T-helper 22 cell (primary cell): ENCODE data around the gene SEC14L2.

Source experiments
- DNase-seq: peaks from one replicate; pipeline ENCODE4 v3.0.0-alpha.2; 2020; ENCODE audit warnings: low read depth

The SEC14L2 gene

DNA sequence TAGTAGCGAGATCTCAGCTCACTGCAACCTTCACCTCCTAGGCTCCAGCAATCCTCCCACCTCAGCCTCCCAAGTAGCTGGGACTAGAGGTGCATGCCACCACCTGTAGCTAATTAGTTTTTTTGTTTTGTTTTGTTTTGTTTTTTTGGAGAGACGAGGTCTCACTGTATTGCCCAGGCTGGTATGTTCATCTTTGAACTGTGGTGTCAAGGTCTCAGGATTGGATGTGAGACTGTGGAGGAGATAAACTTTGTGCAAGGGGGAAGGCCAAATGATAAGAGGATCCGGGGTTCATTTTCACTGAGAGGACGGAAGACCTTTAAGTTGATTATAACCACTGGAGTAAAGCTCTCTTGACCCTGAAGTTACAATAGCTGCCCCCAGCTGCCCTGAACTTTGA, 8.9 kb downstream of the SEC14L2 start:
- no peak for DNase-seq

DNA sequence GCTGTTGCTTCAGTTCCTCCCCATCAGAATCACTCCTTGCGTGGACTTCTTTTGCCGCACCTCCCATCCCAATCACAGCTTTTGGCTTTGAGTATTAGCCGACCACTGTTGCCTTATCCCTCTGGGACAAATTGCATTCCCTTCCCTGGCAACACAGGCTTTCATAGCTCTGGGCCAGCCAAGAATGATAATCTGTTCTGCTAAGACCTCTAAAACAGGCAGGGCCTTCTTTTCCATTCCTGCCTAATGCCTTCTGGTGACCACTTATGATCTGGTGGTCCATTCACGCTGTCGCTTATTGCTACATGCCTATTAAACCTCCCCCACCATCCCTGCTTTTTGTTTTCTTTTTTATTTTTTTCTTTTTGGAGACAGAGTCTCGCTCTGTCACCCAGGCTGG, 9.6 kb downstream of the SEC14L2 start:
- DNase-seq: no peak

DNA sequence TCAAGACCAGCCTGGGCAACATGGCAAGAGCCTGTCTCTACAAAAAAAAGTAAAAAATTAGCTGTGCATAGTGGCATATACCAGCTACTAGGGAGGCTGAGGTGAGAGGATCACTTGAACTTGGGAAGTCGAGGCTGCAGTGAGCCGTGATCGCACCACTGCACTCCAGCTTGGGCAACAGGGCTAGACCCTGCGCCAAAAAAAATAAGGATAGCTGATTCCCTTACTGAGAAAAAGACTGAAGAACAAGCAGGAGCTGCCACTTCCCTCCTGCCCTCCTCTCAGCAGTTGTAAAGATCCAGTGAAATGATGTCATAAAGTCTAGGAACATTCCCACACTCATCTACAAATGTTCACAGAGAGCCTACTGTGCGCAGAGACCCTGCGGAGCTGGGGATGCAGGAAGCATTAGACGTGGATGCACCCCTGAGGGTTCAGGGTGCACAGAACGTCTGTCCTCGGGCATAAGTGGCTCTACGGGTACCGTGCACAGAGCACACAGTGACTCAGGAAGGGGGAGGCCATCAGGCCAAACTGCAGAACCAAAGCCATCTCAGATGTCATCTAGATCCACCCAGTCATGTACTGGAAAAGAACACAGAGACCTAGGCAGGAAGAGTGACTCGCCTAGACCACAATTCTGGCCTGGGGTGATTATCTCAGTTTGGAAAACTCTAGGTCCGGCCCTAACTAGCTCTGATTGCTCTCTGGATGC, 11.7 kb downstream of the SEC14L2 start:
- no peak for DNase-seq

DNA sequence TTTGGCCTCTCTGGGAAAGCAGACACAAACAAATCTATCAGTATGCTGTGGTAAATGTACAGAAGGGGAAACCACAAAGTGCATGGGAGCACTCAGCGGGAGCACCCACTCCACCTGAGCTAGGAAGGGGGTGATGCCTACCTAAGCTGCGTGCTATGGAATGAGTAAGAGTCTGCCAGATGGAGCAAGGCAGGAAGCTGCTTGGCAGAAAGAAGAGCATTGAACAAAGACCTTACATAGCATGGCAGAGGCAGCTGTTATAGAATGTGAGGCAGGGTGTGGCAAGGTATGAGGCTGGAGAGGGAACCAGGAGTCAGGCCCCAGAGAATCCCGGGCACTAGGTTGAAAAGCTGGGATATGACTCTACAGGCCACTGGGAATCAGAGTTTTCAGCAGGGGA, 15.0 kb downstream of the SEC14L2 start:
- DNase-seq: no peak

DNA sequence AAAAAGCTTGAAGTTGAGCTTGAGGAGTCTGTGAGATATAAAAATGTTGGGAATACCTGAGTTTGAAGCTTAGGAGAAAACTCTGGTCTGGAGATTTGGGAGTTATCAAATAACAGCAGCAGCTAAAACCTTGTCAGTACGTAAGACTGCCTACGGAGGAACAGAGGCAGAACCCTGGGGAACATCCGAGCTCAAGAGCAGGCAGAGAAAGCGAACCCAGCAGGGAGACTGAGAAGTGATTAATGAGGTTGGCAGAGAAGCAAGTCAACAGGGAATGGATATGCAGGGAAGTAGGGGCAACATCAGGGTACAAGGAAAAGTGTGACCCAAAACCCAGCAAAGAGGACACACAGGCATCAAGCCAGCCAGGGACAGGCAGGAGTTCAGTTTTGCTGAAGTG, 16.2 kb downstream of the SEC14L2 start:
- no peak for DNase-seq

DNA sequence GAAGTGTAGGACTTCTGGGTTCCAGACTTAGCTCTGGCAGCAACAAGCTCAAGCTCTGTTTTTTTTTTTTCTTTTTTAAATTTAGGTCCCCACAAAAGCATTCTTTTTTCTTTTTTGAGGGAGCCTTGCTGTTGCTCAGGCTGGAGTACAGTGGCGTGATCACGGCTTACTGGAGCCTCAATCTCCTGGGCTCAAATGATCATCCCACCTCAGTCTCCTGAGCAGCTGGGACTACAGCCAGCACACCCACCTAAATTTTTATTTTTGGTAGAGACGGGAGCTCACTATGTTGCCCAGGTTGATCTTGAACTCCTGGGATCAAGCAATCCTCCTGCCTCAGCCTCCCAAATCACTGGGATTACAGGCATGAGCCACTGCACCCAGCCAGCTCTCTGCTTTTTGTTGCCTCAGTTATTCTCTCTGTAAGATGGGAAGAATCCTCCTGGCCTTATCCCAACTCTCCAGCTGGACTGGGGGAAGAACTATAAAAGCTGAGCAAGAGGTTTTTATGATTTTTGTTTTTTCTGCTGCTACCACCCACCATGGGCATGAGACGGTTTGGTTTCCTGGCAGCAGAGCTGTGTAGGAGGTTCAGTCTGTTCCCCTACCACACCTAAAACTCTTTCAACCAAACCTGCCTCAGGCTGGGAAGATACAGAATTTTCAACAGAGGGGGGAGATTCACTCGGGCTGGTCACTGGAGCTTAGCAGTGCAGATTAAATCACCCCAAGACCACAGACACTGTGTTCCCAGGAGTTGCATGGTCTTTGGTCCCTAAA, 17.1 kb downstream of the SEC14L2 start:
- DNase-seq: no peak

DNA sequence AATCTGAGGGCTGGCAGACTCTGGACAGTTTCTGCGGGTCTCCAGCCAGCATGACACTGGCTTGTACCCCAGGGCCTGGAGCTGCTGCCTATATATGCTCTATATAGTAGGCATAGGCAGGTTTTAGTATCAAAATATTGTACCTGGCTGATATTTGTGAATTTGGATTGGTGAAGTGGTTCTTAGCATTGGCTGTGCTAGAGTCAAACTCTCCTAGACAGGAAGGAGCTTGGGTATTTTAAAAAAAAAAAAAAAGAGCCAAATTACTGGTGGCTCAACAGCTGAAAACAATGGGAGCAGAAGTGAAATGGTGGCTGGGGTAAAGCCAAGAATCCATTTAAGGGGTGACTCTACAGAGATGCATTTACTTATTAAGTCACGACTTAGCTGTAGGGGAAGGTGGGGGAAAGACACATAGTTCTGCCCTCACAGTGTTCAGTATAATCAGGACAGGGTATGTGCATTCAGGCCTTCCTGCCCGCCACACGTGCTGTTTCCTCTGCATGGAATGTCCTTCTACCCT, 17.8 kb downstream of the SEC14L2 start:
- no peak for DNase-seq

DNA sequence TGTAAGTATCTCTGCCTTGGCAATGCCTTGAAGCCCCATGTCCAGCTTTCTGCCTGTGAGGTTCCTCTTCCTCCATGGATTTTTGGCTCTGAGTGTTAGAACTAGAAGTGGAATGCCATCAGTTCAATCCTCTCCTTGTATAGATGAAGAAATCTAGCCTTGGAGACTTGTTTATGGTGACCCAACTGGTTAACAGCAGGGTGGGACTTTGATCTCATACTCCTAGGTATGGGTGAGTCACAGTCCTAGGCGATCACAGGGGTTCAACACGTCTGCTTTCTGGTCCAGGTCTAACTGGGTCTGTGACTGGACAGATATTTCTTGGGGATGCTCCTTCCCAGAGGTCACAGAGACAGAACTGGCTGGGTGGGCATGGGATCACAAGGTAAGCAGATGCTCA, 19.6 kb downstream of the SEC14L2 start:
- no peak for DNase-seq

DNA sequence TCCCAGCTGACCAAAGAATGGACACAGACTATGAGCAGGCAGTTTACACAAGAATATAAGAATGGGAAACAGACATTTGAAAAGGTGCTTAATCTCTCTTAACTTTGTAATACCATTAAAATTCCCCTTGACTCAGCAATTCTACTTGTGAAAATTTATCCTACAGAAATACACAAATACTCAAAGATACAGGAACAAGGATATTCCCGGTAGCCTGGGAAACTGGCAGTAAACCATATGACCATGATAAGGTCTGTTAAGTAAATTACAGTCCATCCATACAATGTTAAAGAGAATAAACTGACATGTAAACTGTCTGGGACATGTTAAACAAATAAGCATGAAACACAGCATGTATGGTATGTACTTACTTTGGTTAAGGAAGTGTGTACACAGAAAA, 20.0 kb downstream of the SEC14L2 start:
- DNase-seq: no peak

DNA sequence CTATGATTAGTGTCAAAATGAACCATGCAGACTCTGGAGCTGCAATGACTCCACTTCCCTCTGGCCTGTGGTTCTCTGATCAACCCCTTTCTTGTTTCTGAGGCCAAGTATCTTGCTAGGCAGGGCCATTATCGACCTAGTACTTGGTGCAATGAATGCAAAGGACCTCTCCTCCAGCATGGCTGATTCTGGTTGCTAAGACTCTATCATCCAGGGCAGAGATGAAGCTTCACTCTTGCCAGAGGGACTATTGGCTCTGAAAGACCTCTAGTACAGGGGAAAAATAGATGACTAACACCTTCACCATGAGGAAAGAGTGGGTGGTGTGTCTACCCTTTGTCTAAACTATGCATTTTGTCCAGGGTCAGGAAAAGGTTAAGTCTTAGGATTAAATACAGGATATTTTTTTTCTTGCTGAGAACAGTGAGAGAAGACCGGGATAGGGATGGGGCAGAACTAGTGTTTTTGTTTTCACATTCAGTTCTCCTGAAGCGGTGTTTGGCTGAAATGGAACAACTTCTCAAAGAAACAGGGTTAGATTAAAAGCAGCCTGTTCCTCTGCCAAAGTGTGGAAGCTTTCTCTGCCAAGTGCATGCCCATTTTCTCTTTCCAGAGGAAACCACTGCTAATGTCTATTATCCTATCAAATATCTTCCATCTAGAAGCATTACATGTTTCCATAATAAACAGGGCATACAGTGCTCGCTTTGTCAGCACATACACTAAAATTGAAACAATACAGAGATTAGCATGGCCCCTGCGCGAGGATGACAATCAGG, 23.7 kb downstream of the SEC14L2 start:
- DNase-seq: no peak

DNA sequence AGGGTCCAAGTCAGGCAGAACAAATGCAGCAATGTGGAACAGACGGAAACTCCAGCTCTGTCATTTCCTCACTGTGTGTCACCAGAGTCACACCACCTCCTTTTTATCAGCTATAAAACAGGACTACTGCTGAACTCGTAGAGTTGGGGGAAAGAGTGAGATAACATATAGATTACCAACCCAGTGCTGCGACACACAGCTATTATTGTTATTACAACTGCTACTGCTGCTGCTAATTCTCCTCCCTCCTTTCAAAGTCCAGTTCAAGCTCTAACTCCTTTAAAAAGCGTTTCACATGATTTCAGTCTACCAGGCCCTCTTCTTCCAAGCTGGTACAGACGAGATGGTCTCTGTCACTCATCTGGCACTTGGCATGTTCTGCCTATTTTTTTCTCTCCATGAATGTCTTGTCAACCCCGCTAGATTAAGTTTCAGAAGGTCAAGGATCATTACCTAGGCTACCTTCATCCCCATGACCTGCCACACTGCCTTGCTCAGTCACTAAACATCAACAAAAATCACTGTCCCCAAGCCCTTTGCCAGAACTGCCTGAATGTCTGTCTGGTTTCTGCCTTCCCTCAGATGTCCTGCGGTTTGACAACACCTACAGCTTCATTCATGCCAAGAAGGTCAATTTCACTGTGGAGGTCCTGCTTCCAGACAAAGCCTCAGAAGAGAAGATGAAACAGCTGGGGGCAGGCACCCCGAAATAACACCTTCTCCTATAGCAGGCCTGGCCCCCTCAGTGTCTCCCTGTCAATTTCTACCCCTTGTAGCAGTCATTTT, 25.1 kb downstream of the SEC14L2 start:
- no peak for DNase-seq

DNA sequence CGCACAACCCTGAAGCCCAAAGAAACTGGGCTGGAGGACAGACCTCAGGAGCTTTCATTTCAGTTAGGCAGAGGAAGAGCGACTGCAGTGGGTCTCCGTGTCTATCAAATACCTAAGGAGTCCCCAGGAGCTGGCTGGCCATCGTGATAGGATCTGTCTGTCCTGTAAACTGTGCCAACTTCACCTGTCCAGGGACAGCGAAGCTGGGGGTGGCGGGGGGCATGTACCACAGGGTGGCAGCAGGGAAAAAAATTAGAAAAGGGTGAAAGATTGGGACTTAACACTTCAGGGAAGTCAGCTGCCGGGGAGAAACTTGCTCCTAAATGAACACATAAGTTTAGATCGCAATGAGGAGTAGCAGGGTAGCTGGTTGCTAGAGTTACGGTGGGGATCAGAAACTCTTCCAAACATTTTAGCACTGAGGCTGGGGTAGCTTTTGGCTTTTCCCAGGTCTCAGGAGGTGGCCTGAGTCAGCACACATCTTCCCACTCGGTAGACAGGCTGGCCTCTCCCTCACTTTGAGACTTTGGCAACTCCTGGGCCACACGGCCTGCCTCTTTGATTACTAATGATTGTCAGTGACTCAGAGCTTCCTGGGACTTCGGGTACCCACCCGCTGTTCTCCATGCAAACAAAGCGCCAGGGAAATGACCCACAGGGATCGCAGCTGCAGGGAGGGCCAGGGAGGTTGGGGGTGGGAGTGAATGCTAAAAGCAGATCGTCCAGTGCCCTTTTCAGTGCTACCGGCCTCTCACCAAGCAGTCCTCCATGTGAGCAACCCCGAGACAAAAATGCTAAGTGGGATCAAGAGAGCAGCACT, 25.9 kb downstream of the SEC14L2 start:
- DNase-seq: peak; percentile 37

DNA sequence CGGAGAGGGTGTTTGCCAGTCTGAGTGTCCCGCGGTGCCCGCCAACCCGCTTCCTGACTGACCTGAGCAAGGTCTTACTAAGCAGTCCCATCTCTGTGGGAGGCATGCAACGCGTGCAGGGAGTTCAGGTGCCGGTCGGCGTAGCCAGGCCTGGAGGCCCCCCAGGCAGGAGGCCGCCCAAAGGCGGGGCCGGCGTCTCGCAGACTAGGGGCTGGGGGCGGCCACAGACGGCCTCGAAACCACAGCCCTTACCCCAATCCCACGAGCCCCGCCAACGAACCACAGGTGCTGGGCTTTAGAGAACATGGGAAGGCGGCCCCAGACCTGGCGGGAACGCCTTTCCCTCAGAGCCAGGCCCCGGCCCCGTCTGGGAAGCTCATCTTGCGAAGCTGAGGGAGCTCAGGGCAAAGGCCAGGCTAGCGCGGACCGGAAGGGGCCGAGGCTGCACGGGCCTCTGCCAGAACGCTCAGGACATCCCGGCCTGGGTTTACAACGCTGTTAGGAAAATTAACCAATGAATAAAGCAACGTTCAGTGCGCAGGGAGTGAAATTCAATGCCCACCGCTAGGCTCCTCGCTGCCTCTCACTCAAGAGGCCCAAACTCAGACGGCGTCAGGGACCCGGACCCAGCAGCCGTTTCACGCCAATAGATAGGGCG, 26.6 kb downstream of the SEC14L2 start:
- DNase-seq: peak; percentile 29

DNA sequence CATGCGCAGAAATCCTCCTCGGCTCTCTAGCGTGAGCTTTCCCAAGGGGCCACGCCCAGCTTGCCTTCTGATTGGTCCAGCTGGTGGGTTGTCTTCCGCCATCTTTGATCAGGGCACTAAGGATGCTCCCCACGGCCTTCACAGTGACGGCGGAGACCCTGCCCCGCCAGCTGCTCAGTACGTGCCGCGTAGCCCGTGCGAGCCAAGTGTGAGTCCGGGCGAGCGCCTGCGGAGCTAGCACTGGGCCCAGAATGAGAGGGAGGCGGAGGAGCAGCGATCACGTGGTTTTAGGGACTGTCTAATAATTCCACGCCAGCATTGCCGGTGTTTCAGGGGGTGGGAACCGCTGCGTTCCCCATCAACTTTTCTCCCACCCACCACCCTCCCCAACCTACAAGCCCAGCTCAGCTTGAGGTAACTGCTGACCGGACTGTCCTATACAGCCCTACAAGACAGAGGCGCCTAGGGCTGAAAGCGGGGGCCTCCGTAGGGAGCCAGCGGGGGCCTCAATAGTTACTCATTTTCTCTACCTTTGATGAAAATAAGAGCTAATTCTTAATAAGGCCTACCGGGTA, 27.2 kb downstream of the SEC14L2 start:
- DNase-seq: peak; percentile 98

DNA sequence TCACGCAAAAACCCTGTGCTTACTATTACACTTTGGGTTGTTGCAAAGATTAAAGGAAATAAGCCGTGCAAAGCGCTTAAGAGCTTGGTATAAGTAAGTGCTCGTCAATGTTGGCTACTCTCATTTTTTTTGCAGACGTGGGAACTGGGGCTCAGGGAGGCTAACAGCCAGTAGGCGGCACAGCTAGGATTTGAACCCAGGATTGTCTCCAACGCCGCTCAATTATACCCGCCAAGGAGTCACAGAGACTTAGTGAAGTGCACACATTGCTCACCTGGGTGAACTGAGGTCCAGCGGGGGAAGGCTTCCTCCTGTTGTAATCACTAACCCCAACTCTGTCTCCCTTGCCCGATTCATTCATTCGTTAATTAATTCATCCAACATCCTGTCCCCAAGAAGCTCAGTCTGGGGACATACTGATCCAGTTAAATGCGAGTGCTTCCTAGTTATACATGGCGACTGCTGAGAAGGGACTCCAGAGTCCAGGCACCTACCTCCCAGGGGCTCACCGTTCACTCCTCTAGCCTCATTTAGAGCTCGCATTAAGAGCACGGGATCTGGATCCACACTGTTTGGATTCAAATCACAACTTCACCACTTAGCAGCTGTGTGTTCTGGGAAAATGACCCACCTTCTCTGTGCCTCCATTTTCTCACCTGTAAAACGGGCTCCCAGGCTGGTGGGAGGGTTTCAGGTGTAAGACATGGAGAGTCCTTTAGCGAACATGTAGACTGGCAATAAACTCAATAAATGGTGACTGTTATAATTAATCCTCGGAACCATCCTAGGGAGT, 27.9 kb downstream of the SEC14L2 start:
- DNase-seq: no peak

DNA sequence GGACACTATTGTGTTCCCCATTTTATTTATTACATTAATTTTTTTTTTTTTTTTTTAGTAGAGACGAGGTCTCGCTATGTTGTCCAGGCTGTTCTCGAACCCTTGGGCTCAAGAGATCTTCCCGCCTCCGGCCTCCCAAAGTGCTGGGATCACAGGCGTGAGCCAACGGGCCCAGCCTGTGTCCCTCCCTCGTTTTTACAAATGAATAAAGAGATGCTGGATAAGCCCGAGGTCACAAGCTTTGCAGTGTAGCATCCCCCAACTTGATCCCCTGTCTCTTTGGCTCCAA, 28.5 kb downstream of the SEC14L2 start:
- no peak for DNase-seq

DNA sequence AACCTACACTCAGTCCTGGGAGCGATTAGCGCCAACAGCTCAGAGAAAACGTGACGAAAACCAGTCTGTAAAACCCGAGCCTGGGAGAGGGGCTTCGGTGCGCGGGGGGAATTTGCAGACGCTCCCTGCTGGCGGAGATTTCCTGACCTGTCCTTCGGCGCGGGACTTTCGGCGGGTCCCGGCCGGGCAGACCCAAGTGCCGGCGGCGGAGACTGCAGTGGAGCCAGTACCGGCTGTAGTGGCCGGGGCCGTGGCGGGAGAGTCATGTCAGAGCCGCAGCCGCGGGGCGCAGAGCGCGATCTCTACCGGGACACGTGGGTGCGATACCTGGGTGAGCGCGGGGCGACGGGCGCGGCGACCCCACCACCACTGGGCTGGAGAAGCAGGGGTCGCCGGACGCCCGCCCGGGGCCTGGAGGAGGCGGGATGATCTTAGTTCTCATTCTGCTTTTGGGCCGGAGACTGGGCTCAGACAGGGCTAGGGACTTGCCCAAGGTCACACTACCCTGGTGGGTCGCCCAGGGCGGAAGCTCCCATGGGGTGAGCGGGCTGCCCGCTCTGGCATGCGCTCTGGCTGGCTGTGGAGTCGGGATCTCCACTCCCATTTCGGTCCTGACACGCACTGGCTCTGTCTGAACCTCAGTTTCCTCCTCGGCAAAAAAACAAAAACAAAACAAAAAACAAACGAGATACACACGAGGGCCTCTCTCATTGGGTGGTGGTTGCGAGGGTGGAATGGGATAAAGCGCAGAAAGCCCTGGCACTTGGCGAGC, 29.0 kb downstream of the SEC14L2 start, which contains the start of gene MTFP1:
Gene MTFP1 (plus strand): TSS at position 153 of the 772 bp plus-strand sequence. CDS start 112 bp downstream, at position 265.
- DNase-seq: peak; percentile 57
